Measurements from ENCODE around the gene ZMYND19. TPM values are rescaled to one million over a fixed set of nuclear protein-coding genes. Genes with fewer than 3 reads are reported as not detected.
"Not testable (repeated sequence)": the region's sequence is repeated elsewhere in the genome, so short reads cannot be mapped to it uniquely, and the experiment has no call there.

The ZMYND19 gene
- total RNA-seq, 1 donor, result 13.2 TPM

GRCh38 chr9:137614631-137615386 is 24.5 kb upstream of the ZMYND19 start:
- no peak for DNase-seq (ENCODE audit: low read depth in 2 of 3, low spot score in 2 of 3)

GRCh38 chr9:137613738-137614523 is 23.6 kb upstream of the ZMYND19 start:
- no peak for DNase-seq (ENCODE audit: low read depth in 2 of 3, low spot score in 2 of 3)

GRCh38 chr9:137613259-137613658 is 22.9 kb upstream of the ZMYND19 start:
- no peak for DNase-seq (ENCODE audit: low read depth in 2 of 3, low spot score in 2 of 3)

GRCh38 chr9:137612741-137613142 is 22.4 kb upstream of the ZMYND19 start:
- no peak for DNase-seq (ENCODE audit: low read depth in 2 of 3, low spot score in 2 of 3)

- DNase-seq (ENCODE audit: low read depth in 2 of 3, low spot score in 2 of 3), result peak in 1 of 3 donors; percentile 47
Measured at GRCh38 chr9:137611623-137612609, 21.6 kb upstream of the ZMYND19 start.

- no peak for DNase-seq (ENCODE audit: low read depth in 2 of 3, low spot score in 2 of 3)
Measured at GRCh38 chr9:137610944-137611343, 20.6 kb upstream of the ZMYND19 start.

- no peak for DNase-seq (ENCODE audit: low read depth in 2 of 3, low spot score in 2 of 3)
Measured at GRCh38 chr9:137607141-137607857, 17.0 kb upstream of the ZMYND19 start.

- no peak for DNase-seq (ENCODE audit: low read depth in 2 of 3, low spot score in 2 of 3)
Measured at GRCh38 chr9:137606734-137607138, 16.4 kb upstream of the ZMYND19 start.

- no peak for DNase-seq (ENCODE audit: low read depth in 2 of 3, low spot score in 2 of 3)
Measured at GRCh38 chr9:137606005-137606621, 15.8 kb upstream of the ZMYND19 start.

GRCh38 chr9:137605121-137606004 is 15.1 kb upstream of the ZMYND19 start, which contains the start of gene ARRDC1:
Gene ARRDC1, plus strand, starts transcription at chr9:137605686. Its CDS starts 32 bp downstream, at chr9:137605718.
- peak; percentile 81 to 97 (median 95) for DNase-seq (ENCODE audit: low read depth in 2 of 3, low spot score in 2 of 3)

- DNase-seq (ENCODE audit: low read depth in 2 of 3, low spot score in 2 of 3), result no peak
Measured at GRCh38 chr9:137604345-137605086, 14.2 kb upstream of the ZMYND19 start.

GRCh38 chr9:137603879-137604278 is 13.6 kb upstream of the ZMYND19 start:
- DNase-seq (ENCODE audit: low read depth in 2 of 3, low spot score in 2 of 3), result no peak

- peak in 1 of 3 donors; percentile 60 for DNase-seq (ENCODE audit: low read depth in 2 of 3, low spot score in 2 of 3)
Measured at GRCh38 chr9:137602661-137603060, 12.3 kb upstream of the ZMYND19 start.

GRCh38 chr9:137598943-137599342 is 8.6 kb upstream of the ZMYND19 start:
- DNase-seq (ENCODE audit: low read depth in 2 of 3, low spot score in 2 of 3), result no peak

GRCh38 chr9:137596577-137596976 is 6.3 kb upstream of the ZMYND19 start:
- not testable (repeated sequence) for DNase-seq (ENCODE audit: low read depth in 2 of 3, low spot score in 2 of 3)

- DNase-seq (ENCODE audit: low read depth in 2 of 3, low spot score in 2 of 3), result no peak
Measured at GRCh38 chr9:137593176-137593575, 2.9 kb upstream of the ZMYND19 start.

GRCh38 chr9:137592767-137593166 is 2.5 kb upstream of the ZMYND19 start:
- DNase-seq (ENCODE audit: low read depth in 2 of 3, low spot score in 2 of 3), result no peak

GRCh38 chr9:137590123-137590468 is 216 bp downstream of the ZMYND19 start:
- DNase-seq (ENCODE audit: low read depth in 2 of 3, low spot score in 2 of 3), result no peak
